HCT116 (cell line): ENCODE data around the gene EFL1. TPM values are rescaled to one million over a fixed set of nuclear protein-coding genes. Genes with fewer than 3 reads are reported as not detected.

Experiments
- ATAC-seq: fragments of 200-7000 bp; cut with Tn5 transposase; 2 replicates; pipeline ENCODE4 v1.9.1; 2020; ENCODE audit warnings: mild to moderate bottlenecking, moderate library complexity
- BruUV-seq: library from RNA; stranded (reverse); fragments of 400-500 nt; replicated peaks from 2 replicates; lab custom pipeline; 2021; lab: Mats Ljungman, UMichigan
- CTCF ChIA-PET: fragments of 300-600 bp; sonication (Branson Sonifier 250); formaldehyde crosslinking; loops from one replicate; lab custom pipeline; 2021; ENCODE audit warnings: antibody characterized with exemption; lab: Charles Lee
- POLR2A ChIA-PET: fragments of 300-600, 350-600 bp; sonication (Branson Sonifier 250); formaldehyde crosslinking; loops from one replicate; lab custom pipeline; 2021; ENCODE audit warnings: antibody characterized with exemption; lab: Charles Lee
- RAD21 ChIA-PET, 2 experiments: fragments of 300-600 bp; sonication (Branson Sonifier 250); formaldehyde crosslinking; loops; one replicate each; lab custom pipeline; 2023; ENCODE audit warnings: low total read pairs in 2 of 2; ENCODE audit not compliant: uncharacterized antibody in 2 of 2, unreplicated experiment in 2 of 2, low non-redundant PET in 1 of 2; lab: Charles Lee
- DNase-seq: peaks from one replicate; pipeline ENCODE4 v3.0.0-alpha.2; 2010; ENCODE audit warnings: low read depth, low spot score
- H2AFZ ChIP-seq: fragments of 200-600 bp; shearing (Covaris generic), sonication (generic); 2 replicates; pipeline ENCODE4 v1.6.1; 2017; ENCODE audit warnings: low read depth, mixed run types, mixed read lengths, antibody characterized with exemption, low read length; ENCODE audit not compliant: poor library complexity, severe bottlenecking
- H3K27ac ChIP-seq: 2 replicates; pipeline ENCODE4 v1.5.1; 2012; ENCODE audit warnings: low read depth, low read length
- H3K27me3 ChIP-seq: fragments of 200-600 bp; sonication (generic); 2 replicates; pipeline ENCODE4 v1.6.1; 2016; ENCODE audit warnings: mixed run types, low read length, mixed read lengths; ENCODE audit not compliant: insufficient read depth
- H3K36me3 ChIP-seq, 2 experiments: fragments of 200-500 bp in 1 of 2; fragments of 200-600 bp in 1 of 2; sonication (Bioruptor generic) in 1 of 2; sonication (generic) in 1 of 2; 2 replicates each; pipeline versions ENCODE4 v1.5.1 to v1.6.1; 2014 to 2016; ENCODE audit warnings: low read length in 2 of 2, inconsistent platforms in 1 of 2, mixed read lengths in 1 of 2, mixed run types in 1 of 2; ENCODE audit not compliant: insufficient read depth in 2 of 2, control insufficient read depth in 1 of 2
- H3K4me1 ChIP-seq, 2 experiments: fragments of 200-600 bp in 1 of 2; sonication (generic) in 1 of 2; 2 replicates each; pipeline versions ENCODE4 v1.5.1 to v1.6.1; 2012 to 2017; ENCODE audit warnings: low read length in 2 of 2, inconsistent platforms in 1 of 2, mild to moderate bottlenecking in 1 of 2, mixed read lengths in 1 of 2, mixed run types in 1 of 2, moderate library complexity in 1 of 2; ENCODE audit not compliant: insufficient read depth in 2 of 2, control insufficient read depth in 1 of 2
- H3K4me2 ChIP-seq: fragments of 200-600 bp; sonication (generic); 2 replicates; pipeline ENCODE4 v1.6.1; 2017; ENCODE audit warnings: mixed run types, low read length, mixed read lengths
- H3K4me3 ChIP-seq, 2 experiments: fragments of 200-600 bp in 1 of 2; sonication (generic) in 1 of 2; replicated peaks in 1 of 2; 2 replicates each; pipeline ENCODE4 v1.5.1; 2011 to 2016; ENCODE audit warnings: low read length in 2 of 2, control low read depth in 1 of 2, low read depth in 1 of 2, mild to moderate bottlenecking in 1 of 2, mixed read lengths in 1 of 2, mixed run types in 1 of 2
- H3K79me2 ChIP-seq: fragments of 200-600 bp; sonication (generic); 2 replicates; pipeline ENCODE4 v1.6.1; 2017; ENCODE audit warnings: mild to moderate bottlenecking, mixed run types, low read length, moderate library complexity, mixed read lengths; ENCODE audit not compliant: insufficient read depth
- H3K9ac ChIP-seq: fragments of 200-600 bp; sonication (generic); 2 replicates; pipeline ENCODE4 v1.6.1; 2016; ENCODE audit warnings: low read length, mixed read lengths
- H3K9me2 ChIP-seq: fragments of 200-600 bp; sonication (generic), shearing (Covaris generic); 2 replicates; pipeline ENCODE4 v1.6.1; 2017; ENCODE audit warnings: mixed run types, mild to moderate bottlenecking, moderate library complexity; ENCODE audit not compliant: insufficient read depth
- H3K9me3 ChIP-seq, 2 experiments: fragments of 200-500 bp in 1 of 2; fragments of 200-600 bp in 1 of 2; sonication (Bioruptor generic) in 1 of 2; sonication (generic) in 1 of 2; 2 replicates each; pipeline ENCODE4 v1.6.1; 2014 to 2017; ENCODE audit warnings: low read length in 2 of 2, mixed read lengths in 2 of 2, inconsistent platforms in 1 of 2, low read depth in 1 of 2, mild to moderate bottlenecking in 1 of 2, mixed run types in 1 of 2, moderate library complexity in 1 of 2; ENCODE audit not compliant: control insufficient read depth in 1 of 2, insufficient read depth in 1 of 2
- H4K20me1 ChIP-seq: fragments of 200-600 bp; sonication (generic), shearing (Covaris generic); 2 replicates; pipeline ENCODE4 v1.6.1; 2017; ENCODE audit warnings: mixed run types, mild to moderate bottlenecking, moderate library complexity; ENCODE audit not compliant: insufficient read depth
- ATF3 ChIP-seq: IDR thresholded peaks from 2 replicates; pipeline ENCODE4 v1.6.1; 2012
- CBX3 ChIP-seq: IDR thresholded peaks from 2 replicates; pipeline ENCODE4 v1.6.1; 2012; ENCODE audit warnings: low read depth
- CEBPB ChIP-seq: IDR thresholded peaks from 2 replicates; pipeline ENCODE4 v1.6.1; 2012; ENCODE audit warnings: low read depth
- CTCF ChIP-seq, 3 experiments: fragments of 200-600 bp in 1 of 3; sonication (generic) in 1 of 3; IDR thresholded peaks in 2 of 3; conservative IDR thresholded peaks in 1 of 3; 2 replicates each; pipeline ENCODE4 v1.5.1; 2012 to 2017; ENCODE audit warnings: low read depth in 2 of 3, low read length in 2 of 3, antibody characterized with exemption in 1 of 3, borderline replicate concordance in 1 of 3, control low read depth in 1 of 3, mild to moderate bottlenecking in 1 of 3, mixed read lengths in 1 of 3, mixed run types in 1 of 3, moderate library complexity in 1 of 3; ENCODE audit not compliant: insufficient read depth in 1 of 3
- EGR1 ChIP-seq: IDR thresholded peaks from 2 replicates; pipeline ENCODE4 v1.6.1; 2012; ENCODE audit warnings: low read depth
- ELF1 ChIP-seq: IDR thresholded peaks from 2 replicates; pipeline ENCODE4 v1.6.1; 2012; ENCODE audit warnings: low read depth, borderline replicate concordance
- EZH2 ChIP-seq: fragments of 200-600 bp; sonication (generic); IDR thresholded peaks from 2 replicates; pipeline ENCODE4 v1.6.1; 2017; ENCODE audit warnings: antibody characterized with exemption, mixed run types
- EZH2phosphoT487 ChIP-seq: fragments of 200-600 bp; IDR thresholded peaks from 2 replicates; pipeline ENCODE4 v1.6.1; 2018; ENCODE audit warnings: antibody characterized with exemption, borderline replicate concordance
- POLR2A ChIP-seq: IDR thresholded peaks from 2 replicates; pipeline ENCODE4 v1.7.0; 2011; ENCODE audit warnings: borderline replicate concordance; ENCODE audit not compliant: insufficient read depth, insufficient read length; ENCODE audit errors: extremely low read depth
- POLR2AphosphoS5 ChIP-seq: IDR thresholded peaks from 2 replicates; pipeline ENCODE4 v1.6.1; 2011; ENCODE audit warnings: mild to moderate bottlenecking, low read depth, low read length, moderate library complexity
- SIN3A ChIP-seq: IDR thresholded peaks from 2 replicates; pipeline ENCODE4 v1.6.1; 2012; ENCODE audit warnings: low read depth
- SRF ChIP-seq: IDR thresholded peaks from 2 replicates; pipeline ENCODE4 v1.6.1; 2012; ENCODE audit warnings: low read depth
- TCF7L2 ChIP-seq: IDR thresholded peaks from 2 replicates; pipeline ENCODE4 v1.7.0; 2011; ENCODE audit warnings: borderline replicate concordance, inconsistent platforms; ENCODE audit not compliant: insufficient read depth, insufficient read length; ENCODE audit errors: extremely low read depth
- ZFX ChIP-seq: fragments of 450-650 bp; IDR thresholded peaks from 2 replicates; pipeline ENCODE4 v1.6.1; 2017
- ZNF274 ChIP-seq: fragments of 200-500 bp; sonication (Bioruptor generic); IDR thresholded peaks from 2 replicates; pipeline ENCODE4 v1.6.1; 2014; ENCODE audit warnings: mild to moderate bottlenecking, low read depth, low read length, inconsistent platforms
- intact Hi-C: fragments of 100-400 bp; cut with micrococcal nuclease; formaldehyde crosslinking; loops from 2 replicates; pipeline ENCODE4 v1.10.0; 2022
- total RNA-seq: library from RNA; stranded (reverse); gene quantifications from one replicate; pipeline ENCODE4 v1.2.1, GENCODE V29; 2021; ENCODE audit not compliant: unreplicated experiment

EFL1 gene
- total RNA-seq, 1 experiment from 2014 or later: 12.7 TPM

GRCh38 chr15:82132096-82132495, 130.4 kb downstream of the EFL1 start:
- ChIA-PET CTCF (no interaction called here), POLR2A (no interaction called here), RAD21 (no interaction called here)
- no peaks in the 10 kb centered on the region for H3K79me2 ChIP-seq
- ATAC-seq (no peak), DNase-seq (no peak)
- intact Hi-C loops: no loop called here
- no peaks in the 10 kb centered on the region for H3K27me3 ChIP-seq
- no TSS peak for BruUV-seq
- H3K4me2 ChIP-seq: peak overlapping the region; percentile 29; the same call in 1 of the 2 replicates
- H3K9me2 ChIP-seq: no peaks in the 10 kb centered on the region
- H3K4me3 ChIP-seq: no peak overlapping the region
- H3K9ac ChIP-seq: no peak overlapping the region
- H3K4me1 ChIP-seq: peaks cover 0 to 14% of the 10 kb centered on the region in 2 experiments; a peak in 2 of 4 replicates
- H3K9me3 ChIP-seq: no peaks in the 10 kb centered on the region
- no peak overlapping the region for H2AFZ ChIP-seq
- H3K27ac ChIP-seq: no peak overlapping the region
- TF ChIP-seq EGR1 (no peak), POLR2AphosphoS5 (no peak), ELF1 (no peak), EZH2 (no peak), ZNF274 (no peak), CTCF (IDR thresholded peaks at IDR 0.05 in 2 of 3, conservative IDR thresholded peaks at IDR 0.05 in 1 of 3; ENCODE audit: borderline replicate concordance in 1 of 3, insufficient read depth in 1 of 3, low read depth in 2 of 3, low read length in 2 of 3) (no peak), ZFX (no peak), POLR2A (no peak), ATF3 (no peak), CEBPB (no peak), SRF (no peak), SIN3A (no peak), TCF7L2 (no peak), EZH2phosphoT487 (no peak), CBX3 (no peak)
- H4K20me1 ChIP-seq: no peaks in the 10 kb centered on the region
- H3K36me3 ChIP-seq: no peaks in the 10 kb centered on the region; a peak in 1 of 4 replicates
